ENCODE measurements around the gene CEMIP. TPM values are rescaled to one million over a fixed set of nuclear protein-coding genes. Genes with fewer than 3 reads are reported as not detected.

CEMIP gene
- total RNA-seq, 6 experiments from 2014 or later, result 0.64 to 0.74 TPM; not detected in 4

DNA sequence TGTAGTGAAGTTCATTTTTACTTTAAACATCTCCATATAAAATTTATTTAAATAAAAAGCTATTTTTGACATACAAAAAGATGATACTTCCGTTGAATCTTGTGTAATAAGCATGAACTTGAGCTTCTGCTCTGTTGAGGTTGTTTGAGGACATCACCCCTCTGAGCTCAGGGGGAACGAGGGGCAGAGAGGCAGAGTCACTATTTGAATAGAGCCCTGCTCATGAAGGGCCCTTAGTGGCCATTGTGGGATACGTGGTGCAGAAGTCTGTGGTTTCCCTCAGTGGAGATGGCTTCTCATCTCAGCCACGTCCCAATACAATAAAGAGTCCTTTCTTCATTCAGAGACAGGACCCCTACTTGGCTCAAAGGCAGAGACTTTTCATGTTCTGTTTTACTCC, 10.6 kb downstream of the CEMIP start:
- intact Hi-C loops (cut with DNase I), result loop anchor here in 1 of 2 donors (10.0 kb wide), 1 partner anchor 325 kb away; no protein-coding TSS in a partner anchor
- DNase-seq, result no peak
- H3K4me3 ChIP-seq, result no peak overlapping the region
- no peak for ATAC-seq
- H3K27ac ChIP-seq, result no peak overlapping the region
- H3K4me1 ChIP-seq, result no peaks in the 10 kb centered on the region
- no peaks in the 10 kb centered on the region for H3K36me3 ChIP-seq
- TF ChIP-seq, protein P1, sequence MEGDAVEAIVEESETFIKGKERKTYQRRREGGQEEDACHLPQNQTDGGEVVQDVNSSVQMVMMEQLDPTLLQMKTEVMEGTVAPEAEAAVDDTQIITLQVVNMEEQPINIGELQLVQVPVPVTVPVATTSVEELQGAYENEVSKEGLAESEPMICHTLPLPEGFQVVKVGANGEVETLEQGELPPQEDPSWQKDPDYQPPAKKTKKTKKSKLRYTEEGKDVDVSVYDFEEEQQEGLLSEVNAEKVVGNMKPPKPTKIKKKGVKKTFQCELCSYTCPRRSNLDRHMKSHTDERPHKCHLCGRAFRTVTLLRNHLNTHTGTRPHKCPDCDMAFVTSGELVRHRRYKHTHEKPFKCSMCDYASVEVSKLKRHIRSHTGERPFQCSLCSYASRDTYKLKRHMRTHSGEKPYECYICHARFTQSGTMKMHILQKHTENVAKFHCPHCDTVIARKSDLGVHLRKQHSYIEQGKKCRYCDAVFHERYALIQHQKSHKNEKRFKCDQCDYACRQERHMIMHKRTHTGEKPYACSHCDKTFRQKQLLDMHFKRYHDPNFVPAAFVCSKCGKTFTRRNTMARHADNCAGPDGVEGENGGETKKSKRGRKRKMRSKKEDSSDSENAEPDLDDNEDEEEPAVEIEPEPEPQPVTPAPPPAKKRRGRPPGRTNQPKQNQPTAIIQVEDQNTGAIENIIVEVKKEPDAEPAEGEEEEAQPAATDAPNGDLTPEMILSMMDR (IDR thresholded peaks at IDR 0.05), result no peak
- TF ChIP-seq POLR2A (IDR thresholded peaks at IDR 0.05), result no peak
- no peaks in the 10 kb centered on the region for H3K27me3 ChIP-seq
- 32% methylated on average over 4 of the region's 4 CpGs for WGBS (ENCODE audit: insufficient coverage, low coverage, low lambda C conversion rate, missing lambda C conversion rate)
- no peaks in the 10 kb centered on the region for H3K9me3 ChIP-seq

DNA sequence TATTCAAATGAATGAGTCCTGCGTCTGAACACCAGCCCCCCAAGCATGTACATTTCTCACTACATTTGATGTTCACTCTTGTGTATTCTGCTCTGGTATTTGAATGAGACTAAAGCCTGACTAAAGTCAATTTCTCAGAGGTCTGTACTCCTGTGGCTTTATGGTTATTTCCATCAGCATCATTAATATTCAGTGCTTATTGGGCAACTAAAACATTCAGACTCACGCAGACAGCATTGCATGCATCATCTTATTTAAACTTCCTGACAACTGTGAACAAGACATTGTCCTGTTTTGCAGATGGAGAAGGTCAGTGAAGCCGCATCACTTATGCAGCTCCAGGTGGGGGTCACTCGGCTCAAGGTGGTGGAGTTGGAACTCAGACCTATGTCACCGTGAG, 11.1 kb downstream of the CEMIP start:
- DNase-seq (no peak), ATAC-seq (no peak)
- no peaks in the 10 kb centered on the region for H3K4me1 ChIP-seq
- 56% methylated on average over 5 of the region's 5 CpGs for WGBS (ENCODE audit: insufficient coverage, low coverage, low lambda C conversion rate, missing lambda C conversion rate)
- no peak for TF ChIP-seq POLR2A (IDR thresholded peaks at IDR 0.05)
- TF ChIP-seq, protein P1 (IDR thresholded peaks at IDR 0.05), result no peak
- no peaks in the 10 kb centered on the region for H3K9me3 ChIP-seq
- no peaks in the 10 kb centered on the region for H3K36me3 ChIP-seq
- H3K27me3 ChIP-seq, result no peaks in the 10 kb centered on the region
- intact Hi-C loops (cut with DNase I), result no loop called here
- H3K27ac ChIP-seq, result no peak overlapping the region
- no peak overlapping the region for H3K4me3 ChIP-seq

DNA sequence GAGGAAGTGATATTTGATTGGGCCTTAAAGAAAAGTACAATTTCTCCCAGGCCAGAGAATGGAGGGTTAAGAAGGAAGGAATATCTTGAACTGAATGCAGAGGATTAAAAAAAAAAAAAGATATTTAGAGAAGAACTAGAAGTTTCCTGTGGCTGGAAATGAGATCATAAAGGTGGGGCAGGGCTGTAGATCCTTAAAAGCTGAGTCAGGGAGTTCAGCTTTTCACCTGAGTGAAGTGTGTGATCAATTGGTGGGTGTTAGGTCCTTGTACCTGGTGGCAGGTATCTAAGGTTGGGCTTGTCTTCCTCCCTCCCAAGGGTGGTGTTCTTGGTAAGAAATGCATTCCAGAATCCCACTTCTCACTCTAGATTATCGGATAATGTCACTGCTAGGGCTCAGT, 11.8 kb downstream of the CEMIP start:
- WGBS (ENCODE audit: insufficient coverage, low coverage, low lambda C conversion rate, missing lambda C conversion rate), result no CpG with 5 or more reads among the region's 1 CpG
- intact Hi-C loops (cut with DNase I), result no loop called here
- Histone ChIP-seq H3K4me3 (no peak overlapping the region), H3K36me3 (no peaks in the 10 kb centered on the region), H3K9me3 (no peaks in the 10 kb centered on the region), H3K27me3 (no peaks in the 10 kb centered on the region), H3K4me1 (no peaks in the 10 kb centered on the region), H3K27ac (no peak overlapping the region)
- ATAC-seq (no peak), DNase-seq (no peak)
- TF ChIP-seq, protein P1 (IDR thresholded peaks at IDR 0.05), result no peak
- no peak for TF ChIP-seq POLR2A (IDR thresholded peaks at IDR 0.05)

DNA sequence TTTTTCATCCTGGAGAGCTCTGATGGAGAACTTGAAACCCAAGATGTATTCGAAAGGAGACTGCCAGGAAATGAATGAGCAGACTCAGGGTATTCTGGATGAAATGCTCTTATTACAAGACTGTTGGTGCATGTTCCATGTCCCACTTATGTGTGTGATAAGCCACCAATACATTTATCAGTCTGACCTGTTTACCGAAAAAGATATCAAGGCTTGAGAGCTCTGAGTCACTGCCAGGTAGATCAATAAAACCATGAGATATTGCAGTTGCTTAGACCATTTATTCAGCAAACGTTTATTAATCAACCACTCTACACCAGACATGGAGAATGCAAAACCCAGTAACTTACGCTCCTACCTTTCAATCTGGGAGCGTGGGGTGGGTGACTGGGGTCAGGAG, 17.2 kb downstream of the CEMIP start:
- TF ChIP-seq POLR2A (IDR thresholded peaks at IDR 0.05), result no peak
- TF ChIP-seq, protein P1 (IDR thresholded peaks at IDR 0.05), result no peak
- peak in 1 of 4 donors; percentile 77 for ATAC-seq
- DNase-seq, result no peak
- H3K27me3 ChIP-seq, result no peaks in the 10 kb centered on the region
- no peaks in the 10 kb centered on the region for H3K9me3 ChIP-seq
- no peak overlapping the region for H3K4me3 ChIP-seq
- H3K4me1 ChIP-seq, result no peaks in the 10 kb centered on the region
- intact Hi-C loops (cut with DNase I), result no loop called here
- WGBS (ENCODE audit: insufficient coverage, low coverage, low lambda C conversion rate, missing lambda C conversion rate), result 50% methylated on average over 4 of the region's 5 CpGs
- H3K36me3 ChIP-seq, result no peaks in the 10 kb centered on the region
- H3K27ac ChIP-seq, result no peak overlapping the region

DNA sequence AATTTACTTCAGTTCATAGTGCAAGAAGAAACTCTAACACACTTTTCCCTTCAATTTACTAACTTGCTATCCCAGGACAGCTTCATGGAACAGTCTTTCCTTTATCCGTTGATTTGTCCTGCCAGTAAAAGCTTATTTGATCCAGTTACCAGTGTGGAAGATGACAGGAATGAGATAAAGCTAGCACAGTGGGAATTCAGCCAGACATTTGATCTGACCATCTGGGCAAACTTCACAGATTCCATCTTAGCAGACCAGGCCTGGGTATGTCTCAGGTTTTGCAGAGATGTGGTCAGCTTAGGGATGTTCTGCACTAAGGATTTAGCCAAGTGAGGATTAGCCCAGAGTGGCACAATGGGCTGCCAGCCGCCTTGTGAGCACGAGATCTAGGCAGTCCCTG, 19.7 kb downstream of the CEMIP start:
- H3K4me1 ChIP-seq, result no peaks in the 10 kb centered on the region
- intact Hi-C loops (cut with DNase I), result no loop called here
- DNase-seq (no peak), ATAC-seq (no peak)
- no peaks in the 10 kb centered on the region for H3K9me3 ChIP-seq
- no peak overlapping the region for H3K27ac ChIP-seq
- no peaks in the 10 kb centered on the region for H3K27me3 ChIP-seq
- WGBS (ENCODE audit: insufficient coverage, low coverage, low lambda C conversion rate, missing lambda C conversion rate), result 73% methylated on average over 3 of the region's 3 CpGs
- H3K36me3 ChIP-seq, result no peaks in the 10 kb centered on the region
- no peak overlapping the region for H3K4me3 ChIP-seq
- TF ChIP-seq POLR2A (IDR thresholded peaks at IDR 0.05), result no peak
- TF ChIP-seq, protein P1 (IDR thresholded peaks at IDR 0.05), result no peak
